Stimulated activated CD4-positive, alpha-beta T cell treated with anti-CD3 and anti-CD28 coated beads, TNF-alpha, amount 100 ng/mL, for 24 hours (primary cell): Measurements from ENCODE around the gene DNAJB8.

Experiments
- DNase-seq, 3 experiments: peaks; one replicate each; pipeline ENCODE4 v3.0.0-alpha.2; 2020; ENCODE audit warnings: low read depth in 3 of 3

The DNAJB8 gene

GRCh38 chr3:128446821-128447220 is 19.9 kb downstream of the DNAJB8 start:
- no peak for DNase-seq

- no peak for DNase-seq
Measured at GRCh38 chr3:128445357-128445756, 21.3 kb downstream of the DNAJB8 start.

- DNase-seq, result no peak
Measured at GRCh38 chr3:128443771-128444170, 22.9 kb downstream of the DNAJB8 start.

- DNase-seq, result no peak
Measured at GRCh38 chr3:128442949-128443348, 23.7 kb downstream of the DNAJB8 start.

- no peak for DNase-seq
Measured at GRCh38 chr3:128442070-128442469, 24.6 kb downstream of the DNAJB8 start.

GRCh38 chr3:128439226-128439625 is 27.5 kb downstream of the DNAJB8 start:
- no peak for DNase-seq

- DNase-seq, result no peak
Measured at GRCh38 chr3:128438488-128439072, 28.1 kb downstream of the DNAJB8 start.

- no peak for DNase-seq
Measured at GRCh38 chr3:128436214-128436613, 30.5 kb downstream of the DNAJB8 start.

- no peak for DNase-seq
Measured at GRCh38 chr3:128435561-128435960, 31.1 kb downstream of the DNAJB8 start.

- DNase-seq, result no peak
Measured at GRCh38 chr3:128435058-128435457, 31.6 kb downstream of the DNAJB8 start.

GRCh38 chr3:128434524-128434923 is 32.2 kb downstream of the DNAJB8 start:
- DNase-seq, result no peak

- DNase-seq, result no peak
Measured at GRCh38 chr3:128433837-128434165, 32.9 kb downstream of the DNAJB8 start.

GRCh38 chr3:128432971-128433836 is 33.5 kb downstream of the DNAJB8 start:
- DNase-seq, result no peak

GRCh38 chr3:128432301-128432970 is 34.3 kb downstream of the DNAJB8 start:
- no peak for DNase-seq

GRCh38 chr3:128431803-128432300 is 34.8 kb downstream of the DNAJB8 start:
- DNase-seq, result no peak

GRCh38 chr3:128430731-128431130 is 36.0 kb downstream of the DNAJB8 start:
- no peak for DNase-seq

GRCh38 chr3:128430301-128430700 is 36.4 kb downstream of the DNAJB8 start:
- no peak for DNase-seq

GRCh38 chr3:128429751-128430150 is 36.9 kb downstream of the DNAJB8 start:
- DNase-seq, result no peak

GRCh38 chr3:128429275-128429674 is 37.4 kb downstream of the DNAJB8 start:
- DNase-seq, result no peak

- no peak for DNase-seq
Measured at GRCh38 chr3:128427872-128428822, 38.5 kb downstream of the DNAJB8 start.

GRCh38 chr3:128427175-128427857 is 39.4 kb downstream of the DNAJB8 start:
- no peak for DNase-seq
